CD14-positive monocyte (primary cell): ENCODE results near the gene NAA16. TPM values are rescaled to one million over a fixed set of nuclear protein-coding genes. Genes with fewer than 3 reads are reported as not detected.

Experiments used
- DNase-seq, 3 donors: peaks; one replicate each; pipeline ENCODE4 v3.0.0-alpha.2; 2011 to 2022
- H2AFZ ChIP-seq: 2 replicates; pipeline ENCODE4 v1.6.0; 2012; ENCODE audit warnings: mild to moderate bottlenecking, low read depth, low read length, inconsistent platforms; ENCODE audit not compliant: insufficient read depth, poor library complexity, severe bottlenecking
- H3K27ac ChIP-seq, 2 donors: 1 replicate in 1 of 2; 2 replicates in 1 of 2; pipeline ENCODE4 v1.5.1; 2012 to 2013; ENCODE audit warnings: low read length in 2 of 2, control low read depth in 1 of 2, inconsistent platforms in 1 of 2, low read depth in 1 of 2, mild to moderate bottlenecking in 1 of 2
- H3K27me3 ChIP-seq, 2 donors: one replicate each; pipeline versions ENCODE4 v1.6.0 to v1.6.1; 2011 to 2013; ENCODE audit warnings: low read length in 2 of 2; ENCODE audit not compliant: control insufficient read depth in 2 of 2, insufficient read depth in 2 of 2
- H3K36me3 ChIP-seq, 2 donors: replicated peaks in 1 of 2; 1 replicate in 1 of 2; 2 replicates in 1 of 2; pipeline versions ENCODE4 v1.5.1 to v1.6.1; 2012 to 2013; ENCODE audit warnings: low read length in 2 of 2, control low read depth in 1 of 2, inconsistent platforms in 1 of 2, mild to moderate bottlenecking in 1 of 2; ENCODE audit not compliant: insufficient read depth in 2 of 2, control insufficient read depth in 1 of 2
- H3K4me1 ChIP-seq, 2 donors: 1 replicate in 1 of 2; 2 replicates in 1 of 2; pipeline versions ENCODE4 v1.5.1 to v1.6.1; 2012 to 2013; ENCODE audit warnings: low read length in 2 of 2, control low read depth in 1 of 2, inconsistent platforms in 1 of 2, mild to moderate bottlenecking in 1 of 2, moderate library complexity in 1 of 2; ENCODE audit not compliant: insufficient read depth in 2 of 2, control insufficient read depth in 1 of 2
- H3K4me2 ChIP-seq: replicated peaks from 2 replicates; pipeline ENCODE3; 2012; ENCODE audit warnings: low read length, moderate library complexity, mild to moderate bottlenecking; ENCODE audit not compliant: poor library complexity, severe bottlenecking; ENCODE audit errors: extremely low read depth
- H3K4me3 ChIP-seq, 3 experiments: fragments of 200-600 bp in 1 of 3; sonication (generic) in 1 of 3; replicated peaks in 1 of 3; 1 replicate in 2 of 3; 2 replicates in 1 of 3; pipeline ENCODE4 v1.5.1; 2011 to 2013; ENCODE audit warnings: low read length in 3 of 3, mild to moderate bottlenecking in 3 of 3, control low read depth in 2 of 3, low read depth in 2 of 3, inconsistent platforms in 1 of 3, moderate library complexity in 1 of 3
- H3K79me2 ChIP-seq: 2 replicates; pipeline ENCODE4 v1.6.0; 2012; ENCODE audit warnings: mild to moderate bottlenecking, control low read depth, inconsistent platforms, low read length, moderate library complexity; ENCODE audit not compliant: insufficient read depth
- H3K9ac ChIP-seq: 2 replicates; pipeline ENCODE4 v1.6.0; 2017; ENCODE audit warnings: low read length, mild to moderate bottlenecking; ENCODE audit not compliant: insufficient read depth, poor library complexity, severe bottlenecking
- H3K9me3 ChIP-seq, 2 donors: replicated peaks in 1 of 2; 1 replicate in 1 of 2; 2 replicates in 1 of 2; pipeline versions ENCODE4 v1.5.1 to v1.6.1; 2012 to 2013; ENCODE audit warnings: low read length in 2 of 2, control low read depth in 1 of 2; ENCODE audit not compliant: control insufficient read depth in 1 of 2, insufficient read depth in 1 of 2
- H4K20me1 ChIP-seq: 2 replicates; pipeline ENCODE4 v1.6.0; 2012; ENCODE audit warnings: mild to moderate bottlenecking, low read length, control low read depth, moderate library complexity; ENCODE audit not compliant: insufficient read depth
- H3K27ac Mint-ChIP-seq, 7 donors: one replicate each; pipeline ENCODE4 v1.8.0; 2020; ENCODE audit warnings: mild to moderate bottlenecking in 7 of 7, mixed read lengths in 7 of 7, moderate library complexity in 6 of 7, inconsistent platforms in 2 of 7
- H3K27me3 Mint-ChIP-seq, 3 donors: one replicate each; pipeline ENCODE4 v1.8.0; 2021 to 2022; ENCODE audit warnings: low read depth in 3 of 3, mild to moderate bottlenecking in 3 of 3, mixed read lengths in 3 of 3, moderate library complexity in 3 of 3, inconsistent platforms in 1 of 3
- H3K36me3 Mint-ChIP-seq, 2 donors: one replicate each; pipeline ENCODE4 v1.8.0; 2020; ENCODE audit warnings: mixed read lengths in 2 of 2, inconsistent platforms in 1 of 2, mild to moderate bottlenecking in 1 of 2
- H3K4me1 Mint-ChIP-seq: one replicate; pipeline ENCODE4 v1.8.0; 2020; ENCODE audit warnings: mild to moderate bottlenecking, mixed read lengths
- H3K4me3 Mint-ChIP-seq, 2 donors: one replicate each; pipeline ENCODE4 v1.8.0; 2020; ENCODE audit warnings: mild to moderate bottlenecking in 2 of 2, mixed read lengths in 2 of 2, moderate library complexity in 1 of 2
- H3K9me3 Mint-ChIP-seq, 7 donors: one replicate each; pipeline ENCODE4 v1.8.0; 2020 to 2022; ENCODE audit warnings: mixed read lengths in 7 of 7, mild to moderate bottlenecking in 6 of 7, moderate library complexity in 6 of 7, inconsistent platforms in 2 of 7
- CTCF ChIP-seq: fragments of 200-600 bp; IDR thresholded peaks from one replicate; pipeline ENCODE4 v1.8.0; 2022; ENCODE audit warnings: antibody characterized with exemption, mild to moderate bottlenecking
- WGBS: methylation state at CpG from one replicate; pipeline ENCODE4 v1.1.5; 2013; ENCODE audit warnings: missing lambda C conversion rate; ENCODE audit not compliant: insufficient coverage; 5-methylcytosine and 5-hydroxymethylcytosine counted together
- intact Hi-C, 2 donors: fragments of 100-400 bp; cut with micrococcal nuclease; formaldehyde crosslinking; loops; one replicate each; pipeline versions ENCODE4 v1.15.0 to v1.15.1; 2023
- polyA plus RNA-seq, 3 donors: library from polyadenylated mRNA; depleted of rRNA in 1 of 3; unstranded in 2 of 3; stranded (reverse) in 1 of 3; fragments of 300-500 nt in 2 of 3; fragments of >200 nt in 1 of 3; fragmentation: Illumina TruSeq in 2 of 3; gene quantifications; 1 replicate in 2 of 3; 2 replicates in 1 of 3; pipeline ENCODE4 v1.2.3, GENCODE V29; 2012 to 2021

NAA16 gene
- polyA plus RNA-seq, 3 donors, result 3.8 to 20.6 (median 5.9) TPM

- Histone ChIP-seq H2AFZ (no peak overlapping the region), H3K36me3 (no peaks in the 10 kb centered on the region), H4K20me1 (no peaks in the 10 kb centered on the region), H3K4me1 (peaks cover 7 to 20% of the 10 kb centered on the region in 2 donors), H3K9me3 (no peaks in the 10 kb centered on the region), H3K79me2 (peaks cover 20% of the 10 kb centered on the region), H3K9ac (no peak overlapping the region), H3K27ac (no peak overlapping the region), H3K4me3 (no peak overlapping the region), H3K27me3 (no peaks in the 10 kb centered on the region), H3K4me2 (no peak overlapping the region)
- no peak overlapping the region for H3K4me3 Mint-ChIP-seq
- DNase-seq, result no peak
- TF ChIP-seq CTCF, result no peak
- intact Hi-C loops, result no loop called here
- 93% methylated on average over 8 of the region's 11 CpGs for WGBS
- H3K27ac Mint-ChIP-seq, result no peak overlapping the region
- peaks cover 0 to 3% (median 2%) of the 10 kb centered on the region in 3 donors for H3K27me3 Mint-ChIP-seq
- H3K9me3 Mint-ChIP-seq, result peaks cover 0 to 4% (median 0%) of the 10 kb centered on the region in 7 donors
- peaks cover 8% of the 10 kb centered on the region for H3K4me1 Mint-ChIP-seq
- H3K36me3 Mint-ChIP-seq, result no peaks in the 10 kb centered on the region
Observed at GRCh38 chr13:41307884-41308640, 3.0 kb upstream of the NAA16 start.

GRCh38 chr13:41311406-41312175 lies 524 bp downstream of the NAA16 start:
- peaks cover 0 to under 1% of the 10 kb centered on the region in 2 donors for H3K36me3 Mint-ChIP-seq
- H3K4me1 Mint-ChIP-seq, result peaks cover 35% of the 10 kb centered on the region

More at GRCh38 chr13:41311406-41312175, 524 bp downstream of the NAA16 start:
- peaks cover 24% of the 10 kb centered on the region for H4K20me1 ChIP-seq
- under 1% methylated on average over 63 of the region's 73 CpGs for WGBS
- Mint-ChIP-seq H3K4me3 (peak overlapping the region; percentile 94 to 96), H3K9me3 (no peaks in the 10 kb centered on the region), H3K27ac (peak overlapping the region; percentile 87 to 97 (median 94)), H3K27me3 (peaks cover 0 to 2% (median 0%) of the 10 kb centered on the region in 3 donors)
- no peaks in the 10 kb centered on the region for H3K27me3 ChIP-seq
- peak overlapping the region; percentile 97 for H3K9ac ChIP-seq
- H3K27ac ChIP-seq, result peak overlapping the region; percentile 87 to 98
- TF ChIP-seq CTCF, result peak; percentile 19
- peaks cover 55% of the 10 kb centered on the region for H3K79me2 ChIP-seq
- H3K36me3 ChIP-seq, result no peaks in the 10 kb centered on the region
- DNase-seq, result peak in 2 of 3 donors; percentile 21 to 41
- peak overlapping the region; percentile 97 for H3K4me2 ChIP-seq
- intact Hi-C loops, result loop anchor here (5.0 to 10.0 kb wide), 2 partner anchors 47 to 49 kb away; partner anchors contain the start of gene MTRF1 (in 2 of the 2)
- H3K9me3 ChIP-seq, result no peaks in the 10 kb centered on the region
- H3K4me3 ChIP-seq, result peak overlapping the region; percentile 72 to 94 (median 80)
- H3K4me1 ChIP-seq, result peaks cover 24 to 46% of the 10 kb centered on the region in 2 donors
- peak overlapping the region; percentile 99 for H2AFZ ChIP-seq
